AG04449 (cell line): ENCODE measurements around the gene CCDC60.

Experiments used
- CTCF ChIA-PET: fragments of 350-600 bp; formaldehyde crosslinking; extraction: SDS; loops from one replicate; lab custom pipeline; 2021; ENCODE audit warnings: antibody characterized with exemption; lab: Yijun Ruan, JAX
- POLR2A ChIA-PET: fragments of 400-600, 350-600 bp; formaldehyde crosslinking; extraction: SDS; loops from one replicate; lab custom pipeline; 2020; ENCODE audit warnings: antibody characterized with exemption, inconsistent platforms; lab: Yijun Ruan, JAX
- DNase-seq: peaks from one replicate; pipeline ENCODE4 v3.0.0-alpha.2; 2010; ENCODE audit warnings: low read depth, low spot score
- H3K4me3 ChIP-seq: 2 replicates; pipeline ENCODE4 v1.5.1; 2011; ENCODE audit warnings: low read depth, mild to moderate bottlenecking, control low read depth, low read length
- CTCF ChIP-seq: IDR thresholded peaks from one replicate; pipeline ENCODE4 v1.5.1; 2011; ENCODE audit warnings: mild to moderate bottlenecking, moderate library complexity, low read length, control low read depth, inconsistent platforms; ENCODE audit not compliant: insufficient read depth; ENCODE audit errors: missing control alignments

CCDC60 gene

GRCh38 chr12:119476951-119477350 is 142.4 kb downstream of the CCDC60 start:
- CTCF ChIA-PET = interaction anchor here (1.1 kb wide), 1 partner anchor 10 kb away, joined by 3 read pairs; no protein-coding TSS in a partner anchor
- POLR2A ChIA-PET = no interaction called here
- DNase-seq = no peak
- TF ChIP-seq CTCF = no peak
- no peak overlapping the region for H3K4me3 ChIP-seq

- POLR2A ChIA-PET = no interaction called here
These were observed 144.6 kb downstream of the CCDC60 start for GRCh38 chr12:119479121-119479561.

GRCh38 chr12:119480551-119480950 is 146.0 kb downstream of the CCDC60 start:
- ChIA-PET CTCF (no interaction called here), POLR2A (no interaction called here)
- H3K4me3 ChIP-seq = no peak overlapping the region
- no peak for DNase-seq
- no peak for TF ChIP-seq CTCF

More at GRCh38 chr12:119479121-119479561, 144.6 kb downstream of the CCDC60 start:
- DNase-seq = no peak
- no peak overlapping the region for H3K4me3 ChIP-seq
- CTCF ChIA-PET = no interaction called here
- no peak for TF ChIP-seq CTCF

- ChIA-PET POLR2A (no interaction called here), CTCF (no interaction called here)
- H3K4me3 ChIP-seq = no peak overlapping the region
- TF ChIP-seq CTCF = no peak
- no peak for DNase-seq
These were observed 152.1 kb downstream of the CCDC60 start for GRCh38 chr12:119486599-119487154.

GRCh38 chr12:119491814-119492213 is 157.3 kb downstream of the CCDC60 start:
- H3K4me3 ChIP-seq = no peak overlapping the region
- CTCF ChIA-PET = no interaction called here
- POLR2A ChIA-PET = no interaction called here
- TF ChIP-seq CTCF = no peak
- no peak for DNase-seq

GRCh38 chr12:119500209-119500608 is 165.7 kb downstream of the CCDC60 start:
- DNase-seq = no peak
- POLR2A ChIA-PET = no interaction called here
- H3K4me3 ChIP-seq = no peak overlapping the region
- no peak for TF ChIP-seq CTCF
- CTCF ChIA-PET = no interaction called here
